Measurements from ENCODE around the gene AHCYL1.

The AHCYL1 gene

GRCh38 chr1:109997204-109997866, 12.8 kb downstream of the AHCYL1 start:
- H3K9me3 ChIP-seq (ENCODE audit: control insufficient read depth in 2 of 2, low read length in 2 of 2) = no peaks in the 10 kb centered on the region
- H3K36me3 ChIP-seq (ENCODE audit: control insufficient read depth in 2 of 2, insufficient read depth in 2 of 2, low read length in 2 of 2) = peaks cover 0 to 3% of the 10 kb centered on the region in 2 donors
- no peak overlapping the region for H3K27ac ChIP-seq (ENCODE audit: low read length)
- no peak overlapping the region for H3K4me3 ChIP-seq (ENCODE audit: low read length in 2 of 2)
- H3K4me1 ChIP-seq (ENCODE audit: control insufficient read depth, insufficient read depth, low read length) = peaks cover 26% of the 10 kb centered on the region
- H3K9ac ChIP-seq (ENCODE audit: low read length in 2 of 2) = no peak overlapping the region
- H3K27me3 ChIP-seq (ENCODE audit: control insufficient read depth in 1 of 2, insufficient read depth in 2 of 2, low read length in 2 of 2) = no peaks in the 10 kb centered on the region

GRCh38 chr1:109997867-109998229, 13.3 kb downstream of the AHCYL1 start:
- Histone ChIP-seq H3K9ac (ENCODE audit: low read length in 2 of 2) (no peak overlapping the region), H3K9me3 (ENCODE audit: control insufficient read depth in 2 of 2, low read length in 2 of 2) (no peaks in the 10 kb centered on the region), H3K27me3 (ENCODE audit: control insufficient read depth in 1 of 2, insufficient read depth in 2 of 2, low read length in 2 of 2) (no peaks in the 10 kb centered on the region), H3K36me3 (ENCODE audit: control insufficient read depth in 2 of 2, insufficient read depth in 2 of 2, low read length in 2 of 2) (peaks cover 0 to 3% of the 10 kb centered on the region in 2 donors), H3K27ac (ENCODE audit: low read length) (no peak overlapping the region), H3K4me1 (ENCODE audit: control insufficient read depth, insufficient read depth, low read length) (peaks cover 26% of the 10 kb centered on the region), H3K4me3 (ENCODE audit: low read length in 2 of 2) (no peak overlapping the region)

GRCh38 chr1:110002695-110003094, 18.1 kb downstream of the AHCYL1 start:
- H3K9me3 ChIP-seq (ENCODE audit: control insufficient read depth in 2 of 2, low read length in 2 of 2) = no peaks in the 10 kb centered on the region
- no peaks in the 10 kb centered on the region for H3K36me3 ChIP-seq (ENCODE audit: control insufficient read depth in 2 of 2, insufficient read depth in 2 of 2, low read length in 2 of 2)
- no peak overlapping the region for H3K4me3 ChIP-seq (ENCODE audit: low read length in 2 of 2)
- H3K4me1 ChIP-seq (ENCODE audit: control insufficient read depth, insufficient read depth, low read length) = peaks cover 31% of the 10 kb centered on the region
- H3K27me3 ChIP-seq (ENCODE audit: control insufficient read depth in 1 of 2, insufficient read depth in 2 of 2, low read length in 2 of 2) = no peaks in the 10 kb centered on the region
- H3K9ac ChIP-seq (ENCODE audit: low read length in 2 of 2) = no peak overlapping the region
- no peak overlapping the region for H3K27ac ChIP-seq (ENCODE audit: low read length)

GRCh38 chr1:110003747-110004428, 19.3 kb downstream of the AHCYL1 start:
- Histone ChIP-seq H3K4me1 (ENCODE audit: control insufficient read depth, insufficient read depth, low read length) (peaks cover 29% of the 10 kb centered on the region), H3K9me3 (ENCODE audit: control insufficient read depth in 2 of 2, low read length in 2 of 2) (no peaks in the 10 kb centered on the region), H3K36me3 (ENCODE audit: control insufficient read depth in 2 of 2, insufficient read depth in 2 of 2, low read length in 2 of 2) (no peaks in the 10 kb centered on the region), H3K27ac (ENCODE audit: low read length) (peak overlapping the region; percentile 73), H3K9ac (ENCODE audit: low read length in 2 of 2) (peak overlapping the region; percentile 6 to 21), H3K4me3 (ENCODE audit: low read length in 2 of 2) (peak overlapping the region; percentile 35 to 42), H3K27me3 (ENCODE audit: control insufficient read depth in 1 of 2, insufficient read depth in 2 of 2, low read length in 2 of 2) (no peaks in the 10 kb centered on the region)

- peaks cover 29% of the 10 kb centered on the region for H3K4me1 ChIP-seq (ENCODE audit: control insufficient read depth, insufficient read depth, low read length)
- H3K9ac ChIP-seq (ENCODE audit: low read length in 2 of 2) = peak overlapping the region in 1 of 2 donors; percentile 21
- H3K36me3 ChIP-seq (ENCODE audit: control insufficient read depth in 2 of 2, insufficient read depth in 2 of 2, low read length in 2 of 2) = peaks cover 6 to 7% of the 10 kb centered on the region in 2 donors
- H3K4me3 ChIP-seq (ENCODE audit: low read length in 2 of 2) = peak overlapping the region; percentile 35
- H3K27ac ChIP-seq (ENCODE audit: low read length) = peak overlapping the region; percentile 73
- no peaks in the 10 kb centered on the region for H3K9me3 ChIP-seq (ENCODE audit: control insufficient read depth in 2 of 2, low read length in 2 of 2)
- H3K27me3 ChIP-seq (ENCODE audit: control insufficient read depth in 1 of 2, insufficient read depth in 2 of 2, low read length in 2 of 2) = no peaks in the 10 kb centered on the region
Measured at GRCh38 chr1:110004583-110004982, 20.0 kb downstream of the AHCYL1 start.

- peaks cover 29% of the 10 kb centered on the region for H3K4me1 ChIP-seq (ENCODE audit: control insufficient read depth, insufficient read depth, low read length)
- H3K9ac ChIP-seq (ENCODE audit: low read length in 2 of 2) = no peak overlapping the region
- no peaks in the 10 kb centered on the region for H3K9me3 ChIP-seq (ENCODE audit: control insufficient read depth in 2 of 2, low read length in 2 of 2)
- peaks cover 9 to 18% of the 10 kb centered on the region in 2 donors for H3K36me3 ChIP-seq (ENCODE audit: control insufficient read depth in 2 of 2, insufficient read depth in 2 of 2, low read length in 2 of 2)
- no peak overlapping the region for H3K4me3 ChIP-seq (ENCODE audit: low read length in 2 of 2)
- H3K27me3 ChIP-seq (ENCODE audit: control insufficient read depth in 1 of 2, insufficient read depth in 2 of 2, low read length in 2 of 2) = no peaks in the 10 kb centered on the region
- H3K27ac ChIP-seq (ENCODE audit: low read length) = no peak overlapping the region
Measured at GRCh38 chr1:110005971-110006370, 21.4 kb downstream of the AHCYL1 start.

- peak overlapping the region; percentile 3 for H3K27ac ChIP-seq (ENCODE audit: low read length)
- H3K4me1 ChIP-seq (ENCODE audit: control insufficient read depth, insufficient read depth, low read length) = peaks cover 29% of the 10 kb centered on the region
- H3K9ac ChIP-seq (ENCODE audit: low read length in 2 of 2) = no peak overlapping the region
- H3K4me3 ChIP-seq (ENCODE audit: low read length in 2 of 2) = no peak overlapping the region
- peaks cover 12 to 20% of the 10 kb centered on the region in 2 donors for H3K36me3 ChIP-seq (ENCODE audit: control insufficient read depth in 2 of 2, insufficient read depth in 2 of 2, low read length in 2 of 2)
- H3K27me3 ChIP-seq (ENCODE audit: control insufficient read depth in 1 of 2, insufficient read depth in 2 of 2, low read length in 2 of 2) = no peaks in the 10 kb centered on the region
- no peaks in the 10 kb centered on the region for H3K9me3 ChIP-seq (ENCODE audit: control insufficient read depth in 2 of 2, low read length in 2 of 2)
Measured at GRCh38 chr1:110006516-110006915, 22.0 kb downstream of the AHCYL1 start.

GRCh38 chr1:110007046-110007830, 22.7 kb downstream of the AHCYL1 start:
- Histone ChIP-seq H3K4me1 (ENCODE audit: control insufficient read depth, insufficient read depth, low read length) (peaks cover 29% of the 10 kb centered on the region), H3K4me3 (ENCODE audit: low read length in 2 of 2) (peak overlapping the region in 1 of 2 donors; percentile 32), H3K36me3 (ENCODE audit: control insufficient read depth in 2 of 2, insufficient read depth in 2 of 2, low read length in 2 of 2) (peaks cover 14 to 26% of the 10 kb centered on the region in 2 donors), H3K27me3 (ENCODE audit: control insufficient read depth in 1 of 2, insufficient read depth in 2 of 2, low read length in 2 of 2) (no peaks in the 10 kb centered on the region), H3K27ac (ENCODE audit: low read length) (peak overlapping the region; percentile 3), H3K9ac (ENCODE audit: low read length in 2 of 2) (no peak overlapping the region), H3K9me3 (ENCODE audit: control insufficient read depth in 2 of 2, low read length in 2 of 2) (no peaks in the 10 kb centered on the region)

GRCh38 chr1:110008971-110009565, 24.5 kb downstream of the AHCYL1 start:
- H3K27me3 ChIP-seq (ENCODE audit: control insufficient read depth in 1 of 2, insufficient read depth in 2 of 2, low read length in 2 of 2) = no peaks in the 10 kb centered on the region
- no peak overlapping the region for H3K4me3 ChIP-seq (ENCODE audit: low read length in 2 of 2)
- peaks cover 22% of the 10 kb centered on the region for H3K4me1 ChIP-seq (ENCODE audit: control insufficient read depth, insufficient read depth, low read length)
- H3K9ac ChIP-seq (ENCODE audit: low read length in 2 of 2) = no peak overlapping the region
- H3K36me3 ChIP-seq (ENCODE audit: control insufficient read depth in 2 of 2, insufficient read depth in 2 of 2, low read length in 2 of 2) = peaks cover 18 to 31% of the 10 kb centered on the region in 2 donors
- no peaks in the 10 kb centered on the region for H3K9me3 ChIP-seq (ENCODE audit: control insufficient read depth in 2 of 2, low read length in 2 of 2)
- H3K27ac ChIP-seq (ENCODE audit: low read length) = no peak overlapping the region

- Histone ChIP-seq H3K9me3 (ENCODE audit: control insufficient read depth in 2 of 2, low read length in 2 of 2) (no peaks in the 10 kb centered on the region), H3K27me3 (ENCODE audit: control insufficient read depth in 1 of 2, insufficient read depth in 2 of 2, low read length in 2 of 2) (no peaks in the 10 kb centered on the region), H3K4me1 (ENCODE audit: control insufficient read depth, insufficient read depth, low read length) (peaks cover 6% of the 10 kb centered on the region), H3K36me3 (ENCODE audit: control insufficient read depth in 2 of 2, insufficient read depth in 2 of 2, low read length in 2 of 2) (peaks cover 40 to 53% of the 10 kb centered on the region in 2 donors), H3K9ac (ENCODE audit: low read length in 2 of 2) (no peak overlapping the region), H3K4me3 (ENCODE audit: low read length in 2 of 2) (no peak overlapping the region), H3K27ac (ENCODE audit: low read length) (no peak overlapping the region)
Measured at GRCh38 chr1:110011527-110012041, 27.0 kb downstream of the AHCYL1 start.

Measured in stomach smooth muscle (tissue), 2 donors.